Stromal cell of bone marrow (primary cell): Measurements from ENCODE around the gene NDUFB10.

Source experiments
- DNase-seq: peaks from one replicate; pipeline ENCODE4 v3.0.0-alpha.2; 2012; ENCODE audit warnings: low read depth

Gene NDUFB10

DNA sequence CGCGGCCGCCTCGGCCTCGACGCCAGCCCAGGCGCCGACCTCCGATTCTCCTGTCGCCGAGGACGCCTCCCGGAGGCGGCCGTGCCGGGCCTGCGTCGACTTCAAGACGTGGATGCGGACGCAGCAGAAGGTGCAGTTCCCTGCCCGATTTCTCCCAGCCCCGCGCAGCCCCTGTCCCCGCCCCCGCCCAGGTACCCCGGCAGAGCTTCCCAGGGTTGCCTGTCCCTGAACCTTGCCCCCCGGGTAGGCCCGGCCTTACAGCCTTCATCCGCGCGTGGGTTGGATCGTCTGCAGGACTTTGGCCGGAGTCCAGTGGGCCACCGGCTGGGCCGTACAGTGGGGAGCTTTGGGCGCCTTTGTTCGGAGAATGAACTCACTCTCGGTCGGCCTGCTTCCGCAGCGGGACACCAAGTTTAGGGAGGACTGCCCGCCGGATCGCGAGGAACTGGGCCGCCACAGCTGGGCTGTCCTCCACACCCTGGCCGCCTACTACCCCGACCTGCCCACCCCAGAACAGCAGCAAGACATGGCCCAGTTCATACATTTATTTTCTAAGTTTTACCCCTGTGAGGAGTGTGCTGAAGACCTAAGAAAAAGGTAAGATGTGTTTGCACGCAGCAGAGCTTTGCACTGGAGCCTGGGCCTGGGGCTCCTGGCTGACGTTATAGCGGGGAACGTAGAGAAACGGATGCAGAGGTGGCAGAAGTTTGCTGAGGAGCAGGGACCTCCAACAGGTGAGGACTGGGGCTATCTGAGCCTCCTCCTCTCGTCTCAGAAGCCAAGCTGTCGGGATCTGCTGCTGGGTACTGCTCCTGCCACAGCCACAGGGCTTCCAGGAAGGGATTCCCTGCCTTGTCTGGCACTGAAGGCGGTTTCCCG lies 25.2 kb downstream of the NDUFB10 start:
- DNase-seq = no peak

DNA sequence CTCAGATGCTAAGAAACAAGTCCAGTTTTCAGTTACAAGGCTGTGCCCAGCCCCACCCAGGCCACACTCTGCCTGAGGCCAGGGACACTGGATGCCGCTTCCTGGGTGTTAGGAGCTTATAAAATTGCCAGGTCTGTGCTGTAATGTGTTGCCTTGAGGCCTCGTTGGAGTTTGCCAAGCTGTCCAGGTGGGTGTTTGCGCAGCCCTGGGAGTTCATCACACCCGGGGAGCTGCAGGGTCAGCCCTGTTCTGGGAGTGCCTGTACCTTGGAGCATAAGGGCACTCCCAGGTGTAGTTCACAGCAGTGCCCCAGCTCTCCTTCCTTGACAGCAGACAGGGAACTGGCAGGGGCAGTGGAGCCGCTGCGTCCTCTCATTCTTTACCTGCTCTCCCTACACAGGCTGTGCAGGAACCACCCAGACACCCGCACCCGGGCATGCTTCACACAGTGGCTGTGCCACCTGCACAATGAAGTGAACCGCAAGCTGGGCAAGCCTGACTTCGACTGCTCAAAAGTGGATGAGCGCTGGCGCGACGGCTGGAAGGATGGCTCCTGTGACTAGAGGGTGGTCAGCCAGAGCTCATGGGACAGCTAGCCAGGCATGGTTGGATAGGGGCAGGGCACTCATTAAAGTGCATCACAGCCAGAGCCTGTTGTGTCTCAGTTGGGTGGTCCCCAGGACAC lies 26.3 kb downstream of the NDUFB10 start:
- DNase-seq = no peak

DNA sequence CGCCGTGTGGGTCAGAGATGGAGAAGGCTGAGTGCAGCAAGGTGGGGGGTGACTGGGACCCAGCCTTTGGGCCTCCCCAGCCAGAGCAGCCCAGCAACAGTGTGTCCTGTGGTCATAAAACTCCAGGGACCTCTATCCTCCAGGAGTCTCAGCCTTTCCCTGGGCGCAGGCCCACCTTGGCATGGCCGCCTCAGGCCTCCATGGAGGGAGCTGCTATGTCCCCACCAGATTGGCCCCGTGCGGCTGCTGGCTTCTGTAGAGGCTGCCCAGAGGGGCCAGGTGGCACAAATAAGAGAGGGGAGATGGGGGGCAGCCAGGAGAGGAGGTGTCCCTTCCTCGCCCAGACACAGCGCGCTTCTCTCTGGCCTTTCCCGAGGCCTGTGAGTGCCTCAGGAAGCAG lies 27.9 kb downstream of the NDUFB10 start:
- DNase-seq = no peak

DNA sequence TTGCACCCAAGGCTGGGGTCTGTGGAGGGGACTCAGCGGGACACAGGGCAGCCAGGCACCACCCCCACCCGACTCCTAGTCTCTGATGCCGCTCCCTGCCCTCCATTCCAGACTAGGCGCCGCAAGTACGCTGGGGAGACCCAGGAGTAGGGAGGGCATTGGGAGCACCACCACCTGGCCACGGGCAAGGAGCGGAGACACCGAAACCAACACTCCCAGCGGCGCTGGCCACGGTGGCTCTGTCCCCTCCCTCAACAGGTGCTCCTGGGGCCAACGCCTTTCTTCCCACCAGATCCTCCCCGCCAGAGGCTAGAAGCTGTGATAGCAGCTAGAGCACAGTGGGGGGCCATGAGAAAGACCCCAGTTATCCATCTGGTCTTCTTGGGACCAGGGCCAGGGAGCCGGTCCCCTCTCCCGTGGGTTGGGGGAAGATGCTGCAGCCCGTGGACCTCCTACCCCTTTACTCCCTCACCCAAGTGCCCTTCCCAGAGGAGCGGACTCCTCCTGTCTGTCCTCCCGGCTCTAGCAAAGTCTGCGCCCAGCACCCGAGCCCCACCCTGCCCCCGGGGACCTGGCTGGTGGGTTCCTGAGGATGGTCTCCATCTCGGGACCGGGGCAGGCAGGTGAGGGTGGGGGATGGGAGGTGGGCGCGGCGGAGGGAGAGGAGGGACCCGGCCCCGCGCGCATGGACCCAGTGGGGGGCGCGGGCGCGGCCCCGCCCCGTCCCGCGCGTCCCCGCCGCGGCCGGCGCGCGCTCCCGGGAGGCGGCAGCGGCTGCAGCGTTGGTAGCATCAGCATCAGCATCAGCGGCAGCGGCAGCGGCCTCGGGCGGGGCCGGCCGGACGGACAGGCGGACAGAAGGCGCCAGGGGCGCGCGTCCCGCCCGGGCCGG lies 30.1 kb downstream of the NDUFB10 start, which contains the start of gene SYNGR3:
TSS of gene SYNGR3 (plus strand) at position 762 of the 892 bp plus-strand sequence. CDS start 133 bp downstream, outside the sequence.
- no peak for DNase-seq

DNA sequence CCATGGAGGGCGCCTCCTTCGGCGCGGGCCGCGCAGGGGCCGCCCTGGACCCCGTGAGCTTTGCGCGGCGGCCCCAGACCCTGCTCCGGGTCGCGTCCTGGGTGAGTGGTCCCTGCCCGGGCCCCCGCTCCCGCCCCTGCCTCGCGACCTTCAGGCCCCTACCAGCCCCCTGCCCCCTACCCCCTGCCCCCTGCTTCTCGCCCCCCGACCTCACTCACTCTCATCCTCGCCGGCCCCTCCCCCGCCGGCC lies 30.7 kb downstream of the NDUFB10 start:
- DNase-seq = no peak

DNA sequence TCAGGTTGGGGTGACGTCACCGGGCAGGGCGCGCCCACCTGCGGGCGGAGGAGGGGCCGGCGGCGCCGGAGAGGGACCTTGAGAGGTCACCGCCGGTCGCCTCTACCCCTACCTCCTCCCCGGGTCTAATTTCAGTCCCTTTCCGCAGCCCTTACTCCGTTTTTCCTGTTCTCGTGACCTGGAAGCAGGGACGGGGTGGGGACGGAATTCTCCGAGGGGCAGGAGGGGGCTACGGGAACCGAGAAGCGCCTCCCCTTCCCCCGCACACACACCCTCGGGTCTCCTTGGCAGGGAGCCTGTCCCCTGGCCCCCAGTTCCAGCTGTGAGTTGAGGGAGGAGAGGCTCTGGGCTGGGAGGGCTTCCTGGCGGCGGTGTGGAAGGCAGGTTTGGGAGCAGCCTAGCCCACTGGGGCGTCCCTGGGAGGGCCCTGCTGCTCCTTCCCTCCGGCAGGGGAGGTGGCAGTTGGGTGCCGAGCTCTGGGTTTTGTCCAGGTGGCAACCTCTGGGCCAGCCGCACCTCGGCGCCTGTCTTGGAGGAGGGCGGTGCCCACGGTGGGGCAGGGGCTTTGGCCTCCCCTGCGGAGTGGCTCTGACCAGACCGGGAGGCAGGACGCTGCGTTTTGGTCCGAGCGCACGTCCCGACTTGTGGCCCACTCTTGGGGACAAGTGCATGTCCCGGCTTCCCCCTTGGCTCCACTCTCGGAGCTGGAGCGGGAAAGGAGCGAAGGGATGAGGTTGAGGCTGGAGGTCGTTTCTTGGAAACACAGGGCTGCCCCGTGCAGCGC lies 31.2 kb downstream of the NDUFB10 start:
- no peak for DNase-seq

DNA sequence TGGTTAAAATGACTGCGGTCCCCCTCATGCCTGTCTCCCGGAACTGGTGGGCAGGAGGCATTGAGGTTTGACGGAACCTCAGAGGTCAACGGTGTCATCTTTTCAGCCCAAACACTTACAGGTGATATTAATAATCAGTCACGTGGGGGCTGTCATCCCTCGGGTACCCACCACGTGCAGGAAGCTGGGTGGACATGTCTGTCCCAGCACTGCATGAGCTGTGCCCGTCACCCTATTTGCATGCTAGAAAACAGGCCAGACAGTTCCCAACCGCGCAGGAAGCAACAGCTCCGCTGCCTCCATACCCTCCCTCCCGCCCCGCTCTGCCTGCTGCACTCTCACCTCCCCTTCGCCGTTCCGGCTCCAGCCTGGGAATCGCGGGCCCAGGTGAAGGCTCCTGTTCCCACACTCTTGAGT lies 31.8 kb downstream of the NDUFB10 start:
- DNase-seq = no peak

DNA sequence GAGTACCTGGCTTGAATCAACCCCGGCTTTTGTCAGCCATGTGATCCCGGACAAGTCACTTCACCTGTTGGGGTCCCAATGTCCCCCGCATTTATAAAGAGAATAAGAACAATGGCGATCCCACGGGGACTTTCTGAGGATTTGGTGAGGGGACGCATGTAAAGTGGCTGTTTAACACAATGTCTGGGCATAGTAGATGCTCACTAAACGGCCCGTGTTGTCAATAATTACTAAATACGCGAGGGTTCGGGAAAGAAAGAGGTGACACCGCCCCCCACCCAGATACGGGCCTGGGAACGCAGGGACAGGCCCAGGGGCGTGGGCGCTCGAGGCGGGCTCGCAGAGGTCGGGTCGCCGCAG lies 32.2 kb downstream of the NDUFB10 start:
- DNase-seq = no peak

DNA sequence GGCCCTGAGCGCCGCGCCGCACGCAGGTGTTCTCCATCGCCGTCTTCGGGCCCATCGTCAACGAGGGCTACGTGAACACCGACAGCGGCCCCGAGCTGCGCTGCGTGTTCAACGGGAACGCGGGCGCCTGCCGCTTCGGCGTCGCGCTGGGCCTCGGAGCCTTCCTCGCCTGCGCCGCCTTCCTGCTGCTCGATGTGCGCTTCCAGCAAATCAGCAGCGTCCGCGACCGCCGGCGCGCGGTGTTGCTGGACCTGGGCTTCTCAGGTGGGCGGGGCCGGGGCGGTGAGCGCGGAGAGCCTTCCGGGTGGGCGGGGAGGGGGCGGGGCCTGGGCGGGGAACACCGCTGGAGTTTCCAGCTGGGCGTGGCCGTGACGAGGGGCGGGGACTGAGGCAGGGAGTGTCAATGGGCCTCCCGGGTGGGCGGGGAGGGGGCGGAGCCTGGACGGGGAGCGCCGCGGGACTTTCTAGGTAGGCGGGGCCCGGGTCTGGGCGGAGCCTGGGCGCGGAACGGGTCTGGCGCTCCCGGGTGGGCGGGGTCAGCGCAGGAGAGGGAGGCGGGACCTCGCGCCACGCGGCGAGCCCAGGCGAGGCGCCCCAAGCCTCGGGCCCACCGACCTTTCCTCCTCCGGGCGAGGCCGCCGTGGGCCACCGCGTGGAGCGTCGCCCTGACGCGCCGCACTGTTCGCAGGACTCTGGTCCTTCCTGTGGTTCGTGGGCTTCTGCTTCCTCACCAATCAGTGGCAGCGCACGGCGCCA lies 32.8 kb downstream of the NDUFB10 start:
- peak; percentile 69 for DNase-seq

DNA sequence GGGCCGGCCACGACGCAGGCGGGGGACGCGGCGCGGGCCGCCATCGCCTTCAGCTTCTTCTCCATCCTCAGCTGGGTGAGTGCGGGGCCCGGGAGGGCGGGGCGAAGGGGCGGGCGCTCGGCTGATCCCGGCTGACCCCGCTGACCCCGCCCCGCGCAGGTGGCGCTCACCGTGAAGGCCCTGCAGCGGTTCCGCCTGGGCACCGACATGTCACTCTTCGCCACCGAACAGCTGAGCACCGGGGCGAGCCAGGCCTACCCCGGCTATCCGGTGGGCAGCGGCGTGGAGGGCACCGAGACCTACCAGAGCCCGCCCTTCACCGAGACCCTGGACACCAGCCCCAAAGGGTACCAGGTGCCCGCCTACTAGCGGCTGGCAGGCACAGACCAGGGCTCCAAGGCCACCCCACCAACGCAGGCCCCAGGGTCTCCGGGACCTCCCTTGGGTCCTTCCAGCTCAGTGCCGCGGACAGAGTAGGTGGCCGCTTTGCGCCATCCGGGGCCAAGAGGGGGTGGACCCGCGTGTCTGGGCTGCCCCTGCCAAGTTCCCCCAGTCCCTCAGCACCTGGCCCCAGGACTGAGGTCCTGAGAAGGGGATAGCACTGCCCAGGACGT lies 33.5 kb downstream of the NDUFB10 start:
- no peak for DNase-seq

DNA sequence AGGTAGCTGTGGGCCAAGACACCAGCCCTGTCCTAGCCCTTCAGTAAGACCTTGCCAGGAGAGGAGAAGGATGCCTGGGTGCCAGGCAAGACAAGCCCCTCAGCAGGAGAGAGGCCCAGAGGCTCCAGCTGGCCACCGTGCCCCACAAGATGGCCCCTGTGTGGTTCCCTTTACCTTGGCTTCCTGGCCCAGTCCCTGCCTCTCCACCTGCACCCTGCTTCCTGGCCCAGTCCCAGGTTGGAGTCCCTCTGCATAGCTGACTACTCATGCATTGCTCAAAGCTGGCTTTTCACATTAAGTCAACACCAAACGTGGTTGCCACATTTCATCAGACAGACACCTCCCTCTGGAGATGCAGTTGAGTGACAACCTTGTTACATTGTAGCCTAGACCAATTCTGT lies 34.4 kb downstream of the NDUFB10 start:
- DNase-seq = no peak

DNA sequence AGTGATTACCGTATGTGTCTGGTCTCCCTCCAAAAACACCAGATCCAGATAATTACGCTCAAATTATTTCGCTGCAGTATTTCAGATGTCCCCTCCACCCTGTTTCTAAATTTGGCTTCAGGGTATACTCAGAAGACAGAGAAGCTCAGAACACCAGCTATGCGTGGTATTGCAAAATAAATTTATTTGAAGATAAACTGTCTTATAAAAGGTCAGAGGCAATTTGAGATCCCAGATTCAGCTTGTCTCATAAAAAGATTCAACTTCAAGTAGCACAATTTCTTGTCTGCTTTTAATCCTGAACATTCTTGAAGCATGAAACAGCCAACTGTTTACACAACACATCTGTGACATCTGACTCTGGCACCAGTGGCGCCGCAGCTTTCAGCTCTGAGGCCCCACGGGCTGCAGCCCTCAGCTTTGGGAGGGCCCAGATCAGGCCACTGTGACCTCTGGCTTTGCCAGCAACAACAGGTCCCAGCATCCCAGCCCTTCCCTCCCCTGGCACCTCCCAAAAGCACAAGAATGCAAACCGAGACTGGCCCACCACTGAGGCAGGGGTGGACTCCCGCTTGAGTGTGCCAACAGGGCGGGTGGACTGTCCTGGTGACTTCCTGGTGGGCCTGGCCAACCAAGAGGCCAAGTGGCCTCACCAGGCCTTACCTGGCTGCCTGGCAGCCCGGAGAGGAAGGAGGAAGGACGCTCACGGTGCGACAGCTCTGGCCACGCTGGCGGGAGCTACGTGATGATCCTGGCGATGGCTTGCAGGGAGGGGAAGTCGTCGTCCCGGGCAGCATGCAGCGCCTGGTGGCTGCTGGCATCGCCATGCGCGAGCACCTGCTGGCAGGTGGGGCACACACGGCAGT lies 38.4 kb downstream of the NDUFB10 start:
- DNase-seq = no peak

DNA sequence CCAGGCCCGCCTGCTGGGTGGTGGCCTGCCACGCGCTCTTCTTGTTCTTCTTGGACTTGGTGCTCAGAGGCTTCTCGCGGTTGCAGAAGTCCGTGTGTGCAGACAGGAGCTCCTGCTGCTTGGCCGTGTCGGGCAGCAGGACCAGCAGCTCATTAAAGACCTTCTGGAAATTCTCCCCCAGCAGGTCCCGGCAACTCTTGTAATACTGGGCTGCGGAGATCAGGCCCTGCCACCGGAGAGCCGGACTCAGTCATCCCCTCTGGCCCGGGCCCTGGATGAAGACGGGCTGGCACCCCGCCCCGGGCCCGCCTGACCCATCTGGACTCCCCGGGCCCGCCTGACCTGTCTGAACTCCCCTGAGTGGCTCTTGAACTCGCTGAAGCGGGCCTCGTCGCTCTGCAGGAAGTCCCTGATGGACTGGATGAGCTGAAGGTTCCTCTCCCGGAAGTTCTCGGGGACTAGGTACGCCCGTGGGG lies 39.1 kb downstream of the NDUFB10 start:
- no peak for DNase-seq

DNA sequence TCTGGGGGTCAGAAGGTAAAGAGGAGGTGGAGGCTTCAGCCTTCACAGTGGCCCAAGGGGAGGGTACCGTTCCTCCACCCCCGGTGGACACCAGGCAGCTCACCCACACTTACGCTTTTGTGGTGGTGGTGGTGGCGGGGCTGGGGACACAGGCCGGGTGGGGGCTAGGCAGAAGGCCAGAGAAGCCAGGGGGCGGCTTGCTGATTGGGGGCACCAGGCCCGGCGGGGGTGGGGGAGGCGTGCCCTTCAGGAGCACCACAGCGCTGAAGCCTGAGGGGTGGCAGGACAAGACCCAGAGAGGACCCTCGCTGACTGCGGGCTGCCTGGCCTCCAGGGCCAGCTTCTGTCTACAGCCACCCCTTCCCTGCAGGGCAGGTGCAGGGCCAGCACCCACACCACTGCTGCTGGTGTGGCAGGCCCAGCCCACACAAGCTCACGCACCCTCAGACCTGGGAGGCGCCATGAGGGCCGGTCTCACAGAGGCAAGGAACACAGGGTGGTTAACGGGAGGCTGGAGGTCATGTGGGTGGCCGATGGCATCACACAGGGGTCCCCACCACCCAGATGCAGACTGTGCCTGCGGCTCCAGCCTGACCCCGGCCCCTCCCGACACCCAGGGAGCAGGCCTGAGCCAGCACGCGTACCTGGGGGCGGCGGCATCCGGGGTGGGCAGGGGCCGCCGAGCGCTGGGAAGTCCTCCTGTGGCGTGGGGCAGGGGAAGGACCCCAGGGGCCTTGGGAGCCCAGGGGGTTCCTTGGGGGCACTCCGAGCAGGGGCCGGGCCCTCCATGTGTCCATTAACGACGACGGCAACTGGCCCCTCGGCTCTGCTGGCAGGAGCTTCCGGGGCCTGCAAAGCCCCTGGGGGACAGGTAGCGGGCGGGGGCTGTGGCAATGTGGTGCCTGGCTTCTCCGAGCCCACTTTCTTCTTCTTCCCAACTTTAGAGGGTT lies 39.8 kb downstream of the NDUFB10 start:
- DNase-seq = no peak

DNA sequence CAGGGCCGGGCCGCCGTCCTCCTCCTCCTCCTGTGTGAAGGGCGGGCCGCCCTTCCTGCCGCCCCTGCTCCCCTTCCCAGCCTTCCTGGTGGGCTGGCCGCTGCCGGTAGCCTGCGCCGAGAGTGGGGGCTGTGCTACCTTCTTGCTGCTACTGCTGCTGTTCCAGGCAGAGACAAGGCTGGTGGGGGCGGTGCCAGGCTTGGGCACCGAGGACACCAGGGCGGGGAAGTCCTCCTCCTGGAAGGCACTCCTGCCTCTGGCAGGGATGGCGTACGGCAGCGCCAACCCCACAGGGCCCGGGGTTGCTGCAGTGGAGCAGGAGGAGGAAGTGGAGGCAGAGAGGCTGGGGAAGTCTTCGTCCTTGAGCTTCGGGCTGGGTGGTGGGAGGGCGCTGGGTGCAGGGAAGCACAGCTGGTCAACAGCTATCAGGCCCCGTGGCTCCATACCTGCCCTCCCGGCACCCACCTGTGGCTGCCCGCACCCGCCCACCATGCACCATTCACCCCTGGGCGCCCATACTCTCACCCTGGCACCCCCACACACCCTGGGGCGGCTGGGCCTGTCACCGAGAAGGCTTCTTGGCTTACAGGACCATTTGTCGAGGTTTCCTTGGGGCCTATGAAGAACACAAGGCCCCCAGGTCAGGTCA lies 40.7 kb downstream of the NDUFB10 start:
- no peak for DNase-seq

DNA sequence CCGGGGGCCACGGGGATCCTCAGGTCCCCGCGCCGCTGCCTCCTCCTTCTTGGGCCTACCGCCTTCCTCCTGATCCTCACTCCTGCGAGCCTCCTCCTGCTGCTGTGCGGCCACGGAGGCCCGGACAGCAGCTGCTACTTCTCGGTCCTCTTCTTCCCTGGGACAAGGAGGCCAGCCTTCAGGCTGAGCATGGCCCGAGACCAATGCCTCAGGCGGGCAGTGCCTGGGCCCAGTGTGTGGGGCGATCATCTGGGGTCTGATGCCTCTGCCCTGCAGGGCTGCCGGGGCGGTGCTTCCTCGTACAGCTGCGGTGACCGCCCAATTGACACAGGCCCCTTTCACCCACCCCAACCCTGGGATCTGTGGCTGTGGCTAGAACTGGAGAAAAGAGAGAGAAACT lies 41.7 kb downstream of the NDUFB10 start:
- no peak for DNase-seq

DNA sequence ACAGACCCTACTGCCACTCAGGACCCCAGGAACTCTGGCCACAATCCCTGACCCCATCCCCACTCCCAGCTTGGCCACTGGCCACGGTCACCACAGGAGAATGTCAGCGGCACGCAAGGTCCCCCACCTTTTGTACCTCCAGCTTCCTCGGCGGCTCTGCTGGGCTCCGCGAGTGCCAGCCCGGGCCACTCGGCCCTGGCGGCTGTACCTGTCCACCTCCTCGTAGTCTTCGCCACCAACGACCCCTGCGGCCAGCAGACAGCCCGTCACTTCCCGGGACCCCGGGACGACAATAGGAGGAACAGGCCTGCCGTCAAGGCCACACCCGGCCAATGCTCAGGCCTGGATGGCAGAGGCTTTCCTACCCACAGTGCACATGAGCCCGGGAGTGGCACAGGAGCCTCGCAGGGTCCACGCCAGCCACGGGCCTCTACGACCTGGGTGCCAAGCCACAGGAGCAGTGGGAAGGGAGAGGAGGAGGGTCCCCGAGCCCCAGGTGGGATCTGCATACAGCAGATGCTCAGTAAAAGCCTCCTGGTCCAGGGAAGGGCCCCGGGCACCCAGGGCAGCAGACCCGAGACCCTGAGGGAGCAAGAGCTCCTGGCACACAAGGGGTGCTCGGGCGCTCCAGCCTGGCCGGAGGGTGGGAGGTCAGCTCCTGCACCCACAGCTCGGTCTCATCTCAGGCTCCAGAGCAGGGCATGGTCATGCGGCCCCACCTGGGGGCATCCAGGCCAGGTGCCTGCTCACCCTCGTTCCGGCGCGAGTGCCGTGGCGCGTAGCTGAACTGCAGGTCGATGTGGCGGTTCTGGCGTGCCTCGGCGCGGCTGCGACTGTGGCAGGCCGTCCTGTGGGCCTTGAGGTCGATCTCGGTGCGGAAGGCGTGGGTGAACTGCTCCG lies 42.4 kb downstream of the NDUFB10 start:
- DNase-seq = no peak
